Tongue (tissue), 2 donors: ENCODE results near the gene PPCDC. TPM values are rescaled to one million over a fixed set of nuclear protein-coding genes. Genes with fewer than 3 reads are reported as not detected.

Experiments used
- DNase-seq: peaks from one replicate; pipeline ENCODE4 v3.0.0-alpha.2; 2015
- total RNA-seq: library from RNA; depleted of rRNA; stranded (reverse); fragments of >200 nt; gene quantifications from one replicate; pipeline ENCODE4 v1.2.3, GENCODE V29; 2014

The PPCDC gene, protein sequence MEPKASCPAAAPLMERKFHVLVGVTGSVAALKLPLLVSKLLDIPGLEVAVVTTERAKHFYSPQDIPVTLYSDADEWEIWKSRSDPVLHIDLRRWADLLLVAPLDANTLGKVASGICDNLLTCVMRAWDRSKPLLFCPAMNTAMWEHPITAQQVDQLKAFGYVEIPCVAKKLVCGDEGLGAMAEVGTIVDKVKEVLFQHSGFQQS
- 9.9 TPM for total RNA-seq

DNA sequence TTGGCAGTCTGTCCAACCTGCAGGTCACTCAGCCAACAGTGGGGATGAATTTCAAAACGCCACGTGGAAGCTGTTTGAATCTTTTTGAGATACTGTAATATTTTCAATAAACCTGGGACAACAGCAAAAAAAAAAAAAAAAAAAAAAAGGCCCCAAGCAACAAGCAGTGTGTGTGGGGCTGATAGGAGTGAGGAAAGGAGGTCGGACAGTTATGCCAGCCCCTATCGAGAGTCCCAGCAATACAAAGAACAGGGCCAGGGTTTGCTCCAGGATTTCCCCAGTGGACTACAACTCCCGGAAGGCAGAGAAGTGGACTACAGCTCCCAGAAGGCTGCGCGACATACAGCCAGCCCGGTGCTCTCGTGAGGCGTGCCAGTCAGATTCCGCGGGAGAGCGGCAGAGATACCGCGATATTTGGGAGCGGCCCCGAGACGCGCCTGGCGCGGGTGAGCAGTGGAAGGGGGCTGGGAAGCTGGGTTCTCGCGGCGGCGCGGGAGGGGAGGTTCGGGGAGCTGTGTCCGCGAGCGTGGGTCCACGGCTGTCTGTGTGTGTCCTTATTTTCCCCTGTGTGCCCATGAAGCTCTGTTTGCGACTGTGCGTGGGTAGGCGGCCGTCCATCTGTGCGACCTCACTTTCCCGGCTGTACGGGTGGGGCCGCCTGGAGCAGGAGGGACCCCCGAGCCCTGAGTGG, at the start of gene PPCDC:
TSS of gene PPCDC (plus strand) at position 410 of the 691 bp plus-strand sequence. CDS start 4,729 bp downstream, outside the sequence.
- DNase-seq, result peak; percentile 98

DNA sequence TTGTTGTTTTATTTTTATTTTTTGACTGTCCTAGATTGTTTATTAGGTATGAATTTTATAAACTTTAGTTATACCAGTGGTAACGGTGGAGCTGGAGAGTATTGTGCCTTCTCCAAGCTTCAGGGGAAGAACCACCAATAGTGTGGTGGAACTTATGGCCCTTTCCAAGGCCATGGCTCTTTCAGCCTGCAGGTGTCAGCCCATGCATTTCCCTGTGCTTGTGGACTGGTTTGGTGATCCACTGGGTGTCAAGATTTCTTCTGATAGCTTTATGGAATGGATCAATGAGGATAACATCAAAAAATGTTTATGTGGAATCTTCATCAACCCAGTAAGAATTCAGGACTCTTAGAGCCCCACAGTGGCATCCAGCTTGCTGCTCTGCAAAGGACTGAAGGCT, 47.2 kb upstream of the PPCDC start:
- no peak for DNase-seq

GRCh38 chr15:74977599-74977998, 45.8 kb upstream of the PPCDC start:
- DNase-seq, result no peak

DNA sequence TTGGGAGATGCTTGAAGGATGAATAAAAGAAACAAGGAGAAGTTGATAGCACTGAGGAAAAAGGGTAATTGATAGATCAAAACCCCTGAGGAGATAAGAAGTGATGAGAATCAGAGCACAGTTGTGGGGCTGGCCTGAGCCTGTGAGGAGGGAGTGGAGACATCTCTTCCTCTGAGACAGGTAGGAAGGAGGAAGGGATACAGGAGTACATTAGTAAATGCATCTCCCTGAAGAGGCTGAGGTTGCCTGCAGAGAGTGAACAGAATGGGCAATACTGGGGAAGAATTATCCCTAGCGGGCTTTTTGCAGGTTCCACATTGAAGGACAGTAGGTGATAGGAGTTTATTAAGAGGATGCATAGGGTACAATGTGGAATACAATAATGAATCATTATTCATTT, 45.3 kb upstream of the PPCDC start:
- no peak for DNase-seq

DNA sequence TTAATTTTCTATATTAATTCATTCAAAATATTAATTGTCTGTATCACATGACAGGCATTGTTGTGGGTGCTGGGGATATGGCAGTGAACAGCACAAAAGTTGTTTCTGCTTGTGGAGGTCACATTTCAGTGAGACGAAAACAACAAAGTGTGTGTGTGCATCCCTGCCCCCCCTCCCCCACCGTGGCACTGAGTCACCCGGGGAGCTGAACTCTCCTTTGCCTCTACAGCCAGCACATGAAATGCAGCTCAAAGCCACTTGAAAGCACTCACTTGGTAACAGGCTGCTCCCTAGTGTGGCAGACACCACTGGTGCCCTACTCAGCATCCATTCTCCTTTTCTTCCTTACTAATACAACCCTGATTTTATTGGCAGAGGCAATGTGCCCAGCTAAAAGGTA, 44.9 kb upstream of the PPCDC start:
- no peak for DNase-seq

DNA sequence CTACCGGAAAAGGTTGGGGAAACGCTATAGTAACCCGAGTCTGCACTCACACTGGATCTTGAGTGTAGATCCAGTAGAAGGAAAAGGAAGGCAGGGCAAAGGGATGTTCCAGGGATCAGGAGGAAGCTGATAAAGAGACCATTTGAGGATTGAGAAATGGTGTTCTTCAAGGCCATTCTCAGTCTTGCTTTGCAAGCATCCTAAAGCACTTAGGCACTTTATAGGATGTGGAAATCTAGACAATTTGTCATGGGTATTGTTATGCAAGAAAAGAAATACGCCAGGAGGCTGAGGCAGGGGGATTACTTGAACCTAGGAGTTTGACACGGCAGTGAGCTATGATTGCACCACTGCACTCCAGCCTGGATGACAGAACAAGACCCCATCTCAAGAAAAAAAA, 41.2 kb upstream of the PPCDC start:
- no peak for DNase-seq

DNA sequence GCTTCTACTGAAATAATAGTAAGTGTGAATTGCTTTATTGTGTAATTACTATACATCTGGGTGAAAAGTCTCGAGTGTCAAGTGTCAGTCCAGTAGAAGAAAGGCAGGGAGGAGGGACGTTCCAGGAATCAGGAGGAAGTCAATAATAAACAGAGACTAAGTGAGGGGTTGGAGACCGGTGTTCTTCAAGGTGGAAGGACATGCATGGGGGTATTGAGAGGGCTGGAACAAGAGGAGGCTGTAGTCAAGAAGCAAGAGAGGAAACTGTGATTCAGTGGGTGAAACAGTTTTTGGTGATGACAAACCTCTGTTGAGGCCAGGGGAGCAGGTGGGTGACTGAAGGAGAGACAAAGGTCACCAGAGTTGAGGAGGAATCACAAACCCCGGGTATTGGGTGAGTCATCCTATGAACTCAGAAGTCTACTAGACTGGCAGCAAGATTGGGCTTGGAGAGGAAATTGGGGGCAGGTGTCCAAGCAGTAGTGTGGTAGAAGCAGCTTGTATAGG, 39.6 kb upstream of the PPCDC start:
- no peak for DNase-seq

GRCh38 chr15:74988007-74988800, 35.2 kb upstream of the PPCDC start:
- DNase-seq, result no peak

- no peak for DNase-seq
Observed at GRCh38 chr15:74989527-74989926, 33.9 kb upstream of the PPCDC start.

GRCh38 chr15:74992619-74993018, 30.8 kb upstream of the PPCDC start:
- no peak for DNase-seq

- no peak for DNase-seq
Observed at GRCh38 chr15:74994236-74994635, 29.2 kb upstream of the PPCDC start.

DNA sequence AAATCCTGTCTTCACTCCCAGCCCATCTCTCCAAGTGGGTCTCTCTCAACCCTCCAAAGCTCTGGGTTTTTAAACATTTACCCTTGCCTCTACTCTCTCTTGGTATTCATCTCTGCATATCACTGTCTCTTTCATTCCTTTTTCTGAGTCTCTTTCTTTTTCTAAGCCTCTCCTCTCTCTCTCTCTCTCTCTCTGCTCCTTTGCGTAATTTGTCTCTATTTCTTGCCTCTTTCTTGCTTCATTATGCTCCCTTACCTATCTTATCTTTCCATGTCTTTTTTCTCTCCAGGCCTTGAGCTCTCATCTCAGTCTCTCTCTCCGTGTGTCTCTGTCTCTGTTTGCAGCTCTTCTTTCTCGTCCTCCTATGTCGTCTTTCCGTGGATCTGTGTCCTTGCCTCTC, 28.7 kb upstream of the PPCDC start:
- DNase-seq, result no peak

- DNase-seq, result peak; percentile 97
Observed at GRCh38 chr15:74995182-74995778, 28.1 kb upstream of the PPCDC start, which contains the start of gene SCAMP5. Gene SCAMP5 (plus strand): TSS chr15:74995563. CDS start chr15:75011840, 16,277 bp downstream.

- peak; percentile 41 for DNase-seq
Observed at GRCh38 chr15:74995779-74996765, 27.3 kb upstream of the PPCDC start.

GRCh38 chr15:74997141-74997540, 26.2 kb upstream of the PPCDC start:
- DNase-seq, result no peak

DNA sequence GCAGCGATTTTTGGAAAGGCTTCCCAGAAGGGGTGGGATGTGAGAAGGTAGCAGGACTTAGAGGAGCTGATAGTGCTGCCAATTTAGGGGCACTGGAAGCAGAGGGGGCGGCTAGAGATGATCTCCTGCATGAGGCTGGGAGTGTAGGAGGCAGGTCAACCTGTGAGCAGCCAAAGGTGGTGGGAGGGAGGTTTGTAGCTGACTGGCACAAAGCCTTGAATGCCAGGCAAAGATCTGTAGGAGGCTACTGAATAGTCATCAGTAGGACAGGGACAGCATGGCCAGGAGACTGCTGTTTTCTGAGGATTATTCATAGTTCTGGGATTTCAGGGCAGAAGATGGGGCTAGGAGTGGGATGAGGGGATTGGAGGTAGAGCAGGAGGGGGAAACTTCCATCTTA, 25.8 kb upstream of the PPCDC start:
- DNase-seq, result no peak

- no peak for DNase-seq
Observed at GRCh38 chr15:75001310-75001709, 22.1 kb upstream of the PPCDC start.

- no peak for DNase-seq
Observed at GRCh38 chr15:75002398-75002797, 21.0 kb upstream of the PPCDC start.

GRCh38 chr15:75007216-75007615, 16.2 kb upstream of the PPCDC start:
- no peak for DNase-seq

- no peak for DNase-seq
Observed at GRCh38 chr15:75008221-75008625, 15.2 kb upstream of the PPCDC start.

DNA sequence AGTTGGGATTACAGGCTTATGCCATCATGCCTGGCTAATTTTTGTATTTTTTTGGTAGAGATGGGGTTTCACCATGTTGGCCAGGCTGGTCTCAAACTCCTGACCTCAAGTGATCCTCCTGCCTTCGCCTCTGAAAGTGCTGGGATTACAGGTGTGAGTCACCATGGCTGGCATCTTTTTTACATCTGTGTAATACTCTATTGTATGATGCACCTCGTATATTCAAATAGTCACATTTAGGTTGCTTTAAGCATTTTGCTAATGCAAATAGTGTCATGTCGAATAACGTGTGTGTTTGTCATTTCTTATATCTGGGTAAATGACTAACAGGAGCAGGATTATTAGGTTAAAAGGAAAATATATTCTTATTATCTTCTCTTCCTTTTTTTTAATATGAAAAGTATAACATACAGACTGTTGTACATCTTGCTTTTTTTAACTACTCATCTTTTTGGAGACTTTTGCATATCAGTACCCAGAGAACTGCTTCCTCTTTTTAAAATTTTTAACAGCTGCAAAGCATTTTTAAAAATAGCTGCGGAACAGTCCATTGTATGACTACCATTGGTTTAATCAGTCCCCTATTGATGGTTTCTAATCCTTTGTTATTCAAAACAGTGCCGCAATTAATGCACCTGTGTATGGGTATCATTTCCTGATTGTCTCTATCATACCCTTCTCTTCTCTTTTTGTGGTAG, 14.6 kb upstream of the PPCDC start:
- no peak for DNase-seq
